ENCODE results near the gene MED14. TPM values are rescaled to one million over a fixed set of nuclear protein-coding genes. Genes with fewer than 3 reads are reported as not detected.
"Not testable (repeated sequence)": the region's sequence is repeated elsewhere in the genome, so short reads cannot be mapped to it uniquely, and the experiment has no call there.

Gene MED14
- total RNA-seq, result 43.6 and 48.2 TPM in 2 replicates

GRCh38 chrX:40735325-40736169, at the start of gene MED14:
Gene MED14 (minus strand): TSS chrX:40735542. CDS start chrX:40735412, 130 bp downstream.
- peak within 1 kb of the TSS; percentile 86 for H3K4me3 Mint-ChIP-seq
- H3K27ac Mint-ChIP-seq, result peak within 1 kb of the TSS; percentile 94
- intact Hi-C loops (cut with micrococcal nuclease), result loop anchor here (1.0 to 10.0 kb wide), 9 partner anchors 51 to 1931 kb away; partner anchors contain the start of genes ATP6AP2, CXorf38, MID1IP1 and USP9X
- no peaks in the 10 kb centered on the region for H3K9me3 Mint-ChIP-seq
- peaks cover 11% of the 10 kb centered on the region for H3K36me3 Mint-ChIP-seq (ENCODE audit: low read depth)
- H3K27me3 Mint-ChIP-seq, result no peaks in the 10 kb centered on the region
- H3K4me1 Mint-ChIP-seq, result peaks cover 21% of the 10 kb centered on the region
- peak; percentile 95 for DNase-seq

GRCh38 chrX:40784516-40785151, 49.3 kb upstream of the MED14 start:
- DNase-seq, result no peak
- H3K36me3 Mint-ChIP-seq (ENCODE audit: low read depth), result no peaks in the 10 kb centered on the region
- H3K9me3 Mint-ChIP-seq, result no peaks in the 10 kb centered on the region
- no peak overlapping the region for H3K4me3 Mint-ChIP-seq
- H3K4me1 Mint-ChIP-seq, result no peaks in the 10 kb centered on the region
- no peak overlapping the region for H3K27ac Mint-ChIP-seq
- intact Hi-C loops (cut with micrococcal nuclease), result no loop called here
- H3K27me3 Mint-ChIP-seq, result no peaks in the 10 kb centered on the region

GRCh38 chrX:40782644-40783259, 47.4 kb upstream of the MED14 start:
- H3K9me3 Mint-ChIP-seq; H3K27ac Mint-ChIP-seq; H3K27me3 Mint-ChIP-seq; H3K36me3 Mint-ChIP-seq (ENCODE audit: low read depth); H3K4me3 Mint-ChIP-seq; intact Hi-C loops (cut with micrococcal nuclease); DNase-seq; H3K4me1 Mint-ChIP-seq: not testable (repeated sequence)

DNA sequence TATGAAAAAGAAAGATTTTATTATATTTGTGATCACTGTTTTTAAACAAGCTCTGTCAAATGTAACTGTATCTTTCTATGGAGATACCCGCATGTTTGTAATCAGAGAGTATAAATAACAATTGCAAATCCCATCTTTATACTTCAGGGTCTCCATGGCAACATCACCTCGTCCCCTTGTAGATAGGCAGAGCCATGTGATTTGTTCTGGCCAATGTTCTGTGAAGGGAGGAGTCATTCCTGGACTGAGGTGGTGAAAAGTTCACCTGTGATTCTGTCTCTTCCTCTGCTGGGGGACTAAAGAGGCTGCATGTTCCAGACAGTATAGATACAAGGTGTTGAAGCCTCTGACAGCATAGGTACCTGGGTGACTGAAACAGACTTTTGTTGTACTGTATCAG, 45.6 kb upstream of the MED14 start:
- no peak overlapping the region for H3K4me3 Mint-ChIP-seq
- H3K4me1 Mint-ChIP-seq, result no peaks in the 10 kb centered on the region
- no peak overlapping the region for H3K27ac Mint-ChIP-seq
- no peak for DNase-seq
- intact Hi-C loops (cut with micrococcal nuclease), result no loop called here
- no peaks in the 10 kb centered on the region for H3K9me3 Mint-ChIP-seq
- H3K27me3 Mint-ChIP-seq, result no peaks in the 10 kb centered on the region
- no peaks in the 10 kb centered on the region for H3K36me3 Mint-ChIP-seq (ENCODE audit: low read depth)

DNA sequence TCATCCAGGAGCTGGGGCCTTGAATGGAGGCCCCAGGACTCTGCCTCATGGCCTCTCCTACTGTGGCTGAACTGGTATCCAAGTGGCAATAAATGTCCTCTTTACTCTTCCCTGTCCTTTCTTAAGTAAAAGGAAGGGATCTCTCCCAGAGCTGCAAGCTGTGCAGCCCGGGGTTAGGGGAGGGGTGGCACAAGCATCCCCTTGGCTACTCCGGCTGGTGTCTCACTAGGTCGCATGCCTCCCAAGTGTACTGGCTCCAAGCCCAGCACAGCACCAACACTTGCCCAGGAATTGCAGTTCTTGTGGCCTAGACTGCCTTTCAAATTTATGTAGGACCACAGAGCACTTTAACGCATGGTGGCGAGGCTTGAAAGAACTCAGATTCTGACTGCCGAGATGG, 44.7 kb upstream of the MED14 start:
- H3K27ac Mint-ChIP-seq, result no peak overlapping the region
- H3K9me3 Mint-ChIP-seq, result no peaks in the 10 kb centered on the region
- no peak for DNase-seq
- H3K4me3 Mint-ChIP-seq, result no peak overlapping the region
- intact Hi-C loops (cut with micrococcal nuclease), result no loop called here
- no peaks in the 10 kb centered on the region for H3K36me3 Mint-ChIP-seq (ENCODE audit: low read depth)
- H3K4me1 Mint-ChIP-seq, result no peaks in the 10 kb centered on the region
- no peaks in the 10 kb centered on the region for H3K27me3 Mint-ChIP-seq

DNA sequence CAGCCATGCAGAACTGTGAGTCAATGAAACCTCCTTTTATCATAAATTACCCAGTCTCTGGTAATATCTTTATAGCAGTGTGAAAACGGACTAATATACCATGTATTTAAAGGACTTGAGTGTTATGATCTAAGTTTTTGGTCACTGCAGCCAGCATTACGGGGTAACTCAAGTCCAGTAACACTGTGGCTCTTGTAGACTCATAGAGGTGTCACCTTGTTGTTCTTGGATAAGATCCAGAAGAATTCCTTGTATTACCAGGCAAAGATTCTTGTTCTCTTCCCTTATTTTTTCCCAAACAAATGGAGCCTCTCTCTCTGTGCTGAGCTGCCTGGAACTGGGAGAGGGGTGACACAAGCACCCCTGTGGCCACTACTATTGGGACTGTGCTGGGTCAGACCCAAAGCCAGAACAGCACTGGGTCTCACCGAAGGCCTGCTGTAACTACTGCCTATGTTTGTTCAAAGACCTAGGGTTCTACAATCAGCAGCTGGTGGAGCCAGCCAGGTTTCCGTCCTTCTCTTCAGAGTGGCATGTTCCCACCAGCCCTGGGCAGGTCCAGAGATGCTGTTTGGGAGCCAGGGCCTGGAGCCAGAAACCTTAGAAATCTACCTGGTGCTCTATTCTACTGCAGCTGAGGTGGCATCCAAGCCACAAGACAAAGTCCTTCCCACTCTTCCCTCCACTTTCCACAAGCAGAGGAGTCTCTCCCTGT, 43.7 kb upstream of the MED14 start:
- Mint-ChIP-seq H3K36me3 (ENCODE audit: low read depth) (no peaks in the 10 kb centered on the region), H3K4me3 (no peak overlapping the region), H3K4me1 (no peaks in the 10 kb centered on the region), H3K27me3 (no peaks in the 10 kb centered on the region), H3K27ac (no peak overlapping the region), H3K9me3 (no peaks in the 10 kb centered on the region)
- intact Hi-C loops (cut with micrococcal nuclease), result no loop called here
- DNase-seq, result no peak

DNA sequence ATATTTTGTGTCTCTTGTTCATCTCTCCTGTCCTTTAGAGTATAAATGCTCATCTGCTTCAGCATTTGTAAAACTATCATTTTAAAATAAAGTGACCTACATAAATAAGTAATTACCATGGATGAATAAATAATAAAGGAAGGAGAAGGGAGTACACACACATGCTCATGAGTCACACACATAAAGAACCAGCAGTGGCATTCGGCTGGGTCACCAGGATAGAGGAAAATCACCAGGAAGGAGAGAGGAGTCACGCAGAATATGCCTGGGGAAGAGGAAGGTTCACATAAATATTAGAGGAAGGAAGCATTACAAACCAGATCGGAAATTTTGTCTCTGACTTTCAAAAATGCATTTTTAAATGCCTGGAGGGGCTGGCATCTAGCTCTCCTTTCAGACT, 38.5 kb upstream of the MED14 start:
- Mint-ChIP-seq H3K9me3 (no peaks in the 10 kb centered on the region), H3K4me1 (no peaks in the 10 kb centered on the region), H3K36me3 (ENCODE audit: low read depth) (no peaks in the 10 kb centered on the region), H3K27ac (no peak overlapping the region), H3K27me3 (peaks cover 2% of the 10 kb centered on the region), H3K4me3 (no peak overlapping the region)
- intact Hi-C loops (cut with micrococcal nuclease), result no loop called here
- DNase-seq, result no peak

DNA sequence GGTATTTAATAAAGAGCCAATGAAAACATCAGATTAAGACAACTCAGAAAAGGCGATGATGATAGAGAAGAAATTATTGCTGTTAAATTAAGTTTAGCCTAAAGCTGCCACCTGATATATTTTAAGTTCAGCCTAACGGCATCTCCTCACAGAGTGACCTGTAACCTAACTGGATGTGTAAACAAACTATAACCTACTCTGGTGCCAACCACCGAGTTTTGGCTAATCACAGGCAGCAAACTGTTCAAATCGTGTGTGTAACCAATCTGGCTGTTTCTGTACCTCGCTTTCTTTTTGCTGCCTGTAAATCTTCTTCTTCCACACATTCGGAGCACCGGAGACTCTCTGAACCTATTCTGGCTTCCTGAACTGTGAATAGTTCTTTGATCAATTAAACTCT, 37.8 kb upstream of the MED14 start:
- Mint-ChIP-seq H3K4me3 (no peak overlapping the region), H3K4me1 (no peaks in the 10 kb centered on the region), H3K27me3 (peaks cover 2% of the 10 kb centered on the region), H3K36me3 (ENCODE audit: low read depth) (no peaks in the 10 kb centered on the region), H3K27ac (no peak overlapping the region), H3K9me3 (no peaks in the 10 kb centered on the region)
- intact Hi-C loops (cut with micrococcal nuclease), result no loop called here
- no peak for DNase-seq

DNA sequence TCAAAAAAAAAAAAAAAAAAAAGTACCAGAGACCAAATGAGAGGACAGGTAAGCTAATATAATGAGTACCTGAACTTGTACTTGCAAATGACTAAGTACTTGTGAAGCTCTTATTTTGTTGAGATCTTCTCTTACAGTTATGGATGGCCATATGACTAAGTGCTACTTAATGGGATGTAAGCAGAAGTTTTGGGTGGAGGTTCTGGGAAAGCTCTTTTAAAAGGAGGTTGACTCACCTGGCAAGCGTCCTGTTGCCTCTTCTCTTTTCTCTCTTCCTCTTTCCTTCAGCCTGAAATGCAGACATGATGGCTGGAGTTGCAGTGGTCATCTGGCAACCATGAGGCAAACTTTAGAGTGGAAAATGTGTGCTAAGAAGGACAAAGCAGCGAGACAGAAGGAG, 36.9 kb upstream of the MED14 start:
- Mint-ChIP-seq H3K9me3 (no peaks in the 10 kb centered on the region), H3K4me1 (no peaks in the 10 kb centered on the region), H3K27ac (no peak overlapping the region), H3K27me3 (peaks cover 2% of the 10 kb centered on the region), H3K4me3 (no peak overlapping the region), H3K36me3 (ENCODE audit: low read depth) (no peaks in the 10 kb centered on the region)
- no peak for DNase-seq
- intact Hi-C loops (cut with micrococcal nuclease), result no loop called here

- Mint-ChIP-seq H3K9me3 (peaks cover 3% of the 10 kb centered on the region), H3K36me3 (ENCODE audit: low read depth) (no peaks in the 10 kb centered on the region), H3K4me1 (peaks cover 2% of the 10 kb centered on the region), H3K27ac (no peak overlapping the region), H3K4me3 (no peak overlapping the region), H3K27me3 (no peaks in the 10 kb centered on the region)
- intact Hi-C loops (cut with micrococcal nuclease), result no loop called here
- no peak for DNase-seq
Observed at GRCh38 chrX:40761762-40762161, 26.4 kb upstream of the MED14 start.

DNA sequence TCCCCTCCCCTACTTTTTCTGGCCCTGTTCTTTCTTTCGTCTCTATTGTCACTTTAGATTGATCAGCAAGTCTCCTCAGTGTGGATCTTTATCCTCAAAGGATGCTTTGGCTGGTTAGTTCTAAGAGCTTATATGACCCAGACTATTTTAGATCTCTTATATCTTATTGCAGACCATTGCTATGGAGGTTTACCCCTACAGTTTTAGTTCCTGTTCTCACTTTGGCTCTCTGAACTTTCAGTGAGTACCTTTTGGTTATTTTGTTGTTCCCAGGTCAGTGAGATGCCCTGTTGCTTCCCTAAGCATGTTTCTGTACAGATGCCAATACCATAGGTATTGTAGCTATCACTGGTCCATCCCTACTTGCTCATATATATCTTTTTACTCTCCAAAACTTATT, 24.0 kb upstream of the MED14 start:
- no peaks in the 10 kb centered on the region for H3K36me3 Mint-ChIP-seq (ENCODE audit: low read depth)
- no peaks in the 10 kb centered on the region for H3K27me3 Mint-ChIP-seq
- H3K4me3 Mint-ChIP-seq, result no peak overlapping the region
- H3K27ac Mint-ChIP-seq, result no peak overlapping the region
- peaks cover 2% of the 10 kb centered on the region for H3K4me1 Mint-ChIP-seq
- H3K9me3 Mint-ChIP-seq, result peaks cover 3% of the 10 kb centered on the region
- intact Hi-C loops (cut with micrococcal nuclease), result no loop called here
- DNase-seq, result no peak

DNA sequence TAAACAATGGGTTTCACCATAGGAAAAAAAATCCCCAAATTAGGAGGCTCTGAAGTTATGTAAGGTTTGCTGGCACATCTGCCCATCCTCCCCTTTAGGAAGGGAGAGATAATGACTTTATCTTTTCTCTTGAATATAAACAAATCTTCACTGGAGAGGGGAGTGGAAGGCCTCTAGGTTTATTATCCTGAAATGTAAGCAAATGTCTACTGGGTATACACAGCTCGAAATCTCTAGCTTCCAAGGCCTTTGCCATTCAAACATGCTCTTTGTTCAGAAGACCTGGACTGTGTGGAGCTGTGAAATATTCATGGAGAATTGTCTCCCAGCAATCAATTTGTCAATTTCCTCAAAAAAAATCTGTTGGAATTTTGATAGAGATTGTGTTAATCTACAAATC, 21.7 kb upstream of the MED14 start:
- no peak overlapping the region for H3K27ac Mint-ChIP-seq
- intact Hi-C loops (cut with micrococcal nuclease), result no loop called here
- DNase-seq, result no peak
- H3K9me3 Mint-ChIP-seq, result peaks cover 8% of the 10 kb centered on the region
- H3K27me3 Mint-ChIP-seq, result no peaks in the 10 kb centered on the region
- H3K36me3 Mint-ChIP-seq (ENCODE audit: low read depth), result no peaks in the 10 kb centered on the region
- H3K4me3 Mint-ChIP-seq, result no peak overlapping the region
- H3K4me1 Mint-ChIP-seq, result peaks cover 4% of the 10 kb centered on the region

DNA sequence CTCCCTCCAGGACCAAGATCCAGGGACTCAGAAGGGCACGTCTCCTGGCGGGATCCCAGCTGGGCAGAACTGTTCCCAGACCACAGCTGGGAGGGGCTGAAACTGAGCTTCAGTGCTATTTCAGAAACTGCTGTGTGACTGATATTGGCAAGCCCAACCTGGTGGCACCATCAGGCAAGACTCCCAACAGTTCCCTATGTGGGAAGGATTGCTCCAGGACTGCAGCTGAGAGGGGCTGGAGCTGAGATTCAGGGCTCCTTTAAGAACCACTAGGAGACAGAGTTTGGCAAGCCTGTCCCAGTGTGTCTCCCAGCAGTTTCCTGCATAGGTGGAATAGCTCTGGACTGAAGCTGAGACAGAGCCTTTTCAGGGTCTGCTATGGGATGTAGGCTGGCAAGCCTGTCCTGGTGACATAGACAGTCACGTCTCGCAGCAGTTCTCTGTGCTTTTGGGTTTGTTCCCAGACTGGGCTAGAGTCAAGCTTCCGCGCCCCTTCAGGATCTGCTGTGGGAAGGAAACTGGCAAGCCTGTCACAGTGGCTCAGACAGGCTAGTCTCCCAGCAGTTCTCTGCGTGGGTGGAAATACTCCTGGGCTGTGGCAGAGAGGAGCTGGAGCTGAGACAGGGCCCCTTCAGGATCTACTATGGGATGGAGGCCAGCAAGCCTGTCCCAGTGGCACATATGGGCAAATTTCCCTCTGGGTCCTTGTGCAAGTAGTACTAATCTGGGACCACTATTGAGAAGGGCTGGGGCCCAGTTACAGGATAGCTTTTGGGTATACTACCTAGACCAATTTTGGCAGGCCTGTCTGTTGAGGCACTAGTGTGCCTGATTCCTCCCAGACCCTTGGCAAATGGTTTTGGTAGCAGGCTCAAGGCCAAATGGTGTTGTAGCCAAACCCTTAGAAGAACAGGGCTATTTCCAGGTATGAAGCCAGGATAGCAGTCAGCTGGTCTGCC, 20.2 kb upstream of the MED14 start:
- no peak overlapping the region for H3K4me3 Mint-ChIP-seq
- H3K4me1 Mint-ChIP-seq, result peaks cover 4% of the 10 kb centered on the region
- intact Hi-C loops (cut with micrococcal nuclease), result no loop called here

More for the DNA sequence above, 20.2 kb upstream of the MED14 start:
- Mint-ChIP-seq H3K9me3 (peaks cover 8% of the 10 kb centered on the region), H3K27me3 (no peaks in the 10 kb centered on the region), H3K27ac (no peak overlapping the region), H3K36me3 (ENCODE audit: low read depth) (no peaks in the 10 kb centered on the region)
- DNase-seq, result no peak

Data from activated CD4-positive, alpha-beta T cell treated with anti-CD3 and anti-CD28 coated beads, Interleukin-2, amount 10 ng/mL, durations not matched to agents 24 days and 14 days (primary cell).